ENCODE measurements around the gene HAGH. TPM values are rescaled to one million over a fixed set of nuclear protein-coding genes. Genes with fewer than 3 reads are reported as not detected.

Gene HAGH
- total and polyA plus RNA-seq, 2 experiments from 2014 or later, result 169 to 219 TPM

DNA sequence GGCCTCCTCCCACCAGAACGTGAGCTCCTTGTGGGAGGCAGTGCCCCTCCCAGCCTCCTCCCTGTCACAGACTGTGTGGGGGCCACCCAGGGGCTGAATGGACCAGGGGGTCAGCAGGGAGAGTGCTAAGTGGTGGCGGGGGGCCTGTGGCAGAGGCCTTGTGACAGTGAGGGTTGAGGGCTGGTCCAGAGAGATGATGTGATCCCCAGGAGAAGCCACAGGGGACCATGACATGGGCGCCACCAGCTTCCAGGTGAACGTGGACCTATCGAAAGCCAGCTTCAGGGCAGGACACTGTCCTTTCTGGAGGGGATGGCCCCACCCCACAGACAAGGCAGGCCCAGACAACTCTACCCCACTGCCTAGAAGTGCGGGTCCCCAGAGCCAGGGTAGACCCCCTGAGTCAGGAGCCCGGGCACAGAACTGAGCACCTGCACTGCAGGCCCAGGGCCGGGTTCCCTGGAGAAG, 47.4 kb downstream of the HAGH start:
- TF ChIP-seq, protein P1, sequence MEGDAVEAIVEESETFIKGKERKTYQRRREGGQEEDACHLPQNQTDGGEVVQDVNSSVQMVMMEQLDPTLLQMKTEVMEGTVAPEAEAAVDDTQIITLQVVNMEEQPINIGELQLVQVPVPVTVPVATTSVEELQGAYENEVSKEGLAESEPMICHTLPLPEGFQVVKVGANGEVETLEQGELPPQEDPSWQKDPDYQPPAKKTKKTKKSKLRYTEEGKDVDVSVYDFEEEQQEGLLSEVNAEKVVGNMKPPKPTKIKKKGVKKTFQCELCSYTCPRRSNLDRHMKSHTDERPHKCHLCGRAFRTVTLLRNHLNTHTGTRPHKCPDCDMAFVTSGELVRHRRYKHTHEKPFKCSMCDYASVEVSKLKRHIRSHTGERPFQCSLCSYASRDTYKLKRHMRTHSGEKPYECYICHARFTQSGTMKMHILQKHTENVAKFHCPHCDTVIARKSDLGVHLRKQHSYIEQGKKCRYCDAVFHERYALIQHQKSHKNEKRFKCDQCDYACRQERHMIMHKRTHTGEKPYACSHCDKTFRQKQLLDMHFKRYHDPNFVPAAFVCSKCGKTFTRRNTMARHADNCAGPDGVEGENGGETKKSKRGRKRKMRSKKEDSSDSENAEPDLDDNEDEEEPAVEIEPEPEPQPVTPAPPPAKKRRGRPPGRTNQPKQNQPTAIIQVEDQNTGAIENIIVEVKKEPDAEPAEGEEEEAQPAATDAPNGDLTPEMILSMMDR (IDR thresholded peaks at IDR 0.05; ENCODE audit: low read depth, low read length), result no peak
- no peaks in the 10 kb centered on the region for H3K9me3 ChIP-seq (ENCODE audit: low read depth)
- H3K36me3 ChIP-seq, result no peaks in the 10 kb centered on the region
- no peak overlapping the region for H3K4me3 ChIP-seq
- DNase-seq (ENCODE audit: low read depth in 1 of 2, low spot score in 1 of 2), result no peak
- no peaks in the 10 kb centered on the region for H3K27me3 ChIP-seq
- H3K27ac ChIP-seq, result no peak overlapping the region
- H3K4me1 ChIP-seq (ENCODE audit: low read depth), result peaks cover 3% of the 10 kb centered on the region

DNA sequence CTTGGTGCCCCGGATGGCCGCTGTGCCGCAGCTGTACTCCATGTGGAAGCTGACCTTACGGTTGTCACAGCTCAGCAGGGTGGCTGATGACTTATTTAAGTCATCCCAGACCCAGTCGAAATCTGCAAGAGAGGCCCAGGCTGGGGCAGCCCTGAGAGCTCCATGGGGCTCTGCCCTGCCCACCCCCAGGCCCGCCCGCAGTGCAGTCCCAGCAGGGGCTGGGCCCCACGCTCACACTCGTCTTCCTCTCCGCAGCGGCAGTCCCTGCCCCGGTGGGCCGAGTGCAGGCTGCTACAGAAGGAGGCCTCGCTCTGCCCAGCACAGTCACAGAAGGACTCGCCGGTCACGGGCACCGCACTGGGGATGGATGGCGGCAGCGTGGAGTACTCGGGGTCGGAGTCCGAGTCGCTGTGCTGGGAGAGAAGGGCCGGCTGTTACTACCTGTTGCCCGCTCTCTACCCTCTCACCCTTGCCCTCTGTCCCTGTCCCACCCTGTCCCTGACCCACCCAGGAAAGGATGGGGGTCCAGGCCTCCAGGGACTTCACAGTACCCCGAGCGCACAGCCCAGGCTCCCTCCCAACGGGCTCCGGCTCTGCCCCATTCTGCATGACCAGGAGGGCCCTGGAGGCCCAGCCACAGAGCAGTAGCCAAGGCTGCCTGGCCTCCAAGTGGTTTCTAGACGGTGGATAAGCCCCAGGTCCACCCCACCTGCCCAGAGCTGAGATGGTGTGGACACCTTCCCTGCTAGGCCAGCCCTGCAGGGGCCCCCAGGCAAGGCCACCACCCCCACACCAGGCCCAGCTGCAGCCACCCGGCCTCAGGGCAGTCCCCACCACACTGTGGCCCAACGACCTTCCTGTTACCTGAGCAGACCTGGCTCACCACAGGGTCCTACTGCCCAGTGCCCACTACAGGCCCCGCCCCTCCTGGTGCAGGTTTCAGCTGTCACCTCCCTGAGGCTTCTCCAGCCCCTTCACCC, 48.1 kb downstream of the HAGH start:
- Histone ChIP-seq H3K36me3 (no peaks in the 10 kb centered on the region), H3K4me3 (no peak overlapping the region), H3K4me1 (ENCODE audit: low read depth) (peaks cover 7% of the 10 kb centered on the region), H3K9me3 (ENCODE audit: low read depth) (no peaks in the 10 kb centered on the region), H3K27me3 (no peaks in the 10 kb centered on the region), H3K27ac (no peak overlapping the region)
- DNase-seq (ENCODE audit: low read depth in 1 of 2, low spot score in 1 of 2), result no peak
- TF ChIP-seq, protein P1 (IDR thresholded peaks at IDR 0.05; ENCODE audit: low read depth, low read length), result no peak

DNA sequence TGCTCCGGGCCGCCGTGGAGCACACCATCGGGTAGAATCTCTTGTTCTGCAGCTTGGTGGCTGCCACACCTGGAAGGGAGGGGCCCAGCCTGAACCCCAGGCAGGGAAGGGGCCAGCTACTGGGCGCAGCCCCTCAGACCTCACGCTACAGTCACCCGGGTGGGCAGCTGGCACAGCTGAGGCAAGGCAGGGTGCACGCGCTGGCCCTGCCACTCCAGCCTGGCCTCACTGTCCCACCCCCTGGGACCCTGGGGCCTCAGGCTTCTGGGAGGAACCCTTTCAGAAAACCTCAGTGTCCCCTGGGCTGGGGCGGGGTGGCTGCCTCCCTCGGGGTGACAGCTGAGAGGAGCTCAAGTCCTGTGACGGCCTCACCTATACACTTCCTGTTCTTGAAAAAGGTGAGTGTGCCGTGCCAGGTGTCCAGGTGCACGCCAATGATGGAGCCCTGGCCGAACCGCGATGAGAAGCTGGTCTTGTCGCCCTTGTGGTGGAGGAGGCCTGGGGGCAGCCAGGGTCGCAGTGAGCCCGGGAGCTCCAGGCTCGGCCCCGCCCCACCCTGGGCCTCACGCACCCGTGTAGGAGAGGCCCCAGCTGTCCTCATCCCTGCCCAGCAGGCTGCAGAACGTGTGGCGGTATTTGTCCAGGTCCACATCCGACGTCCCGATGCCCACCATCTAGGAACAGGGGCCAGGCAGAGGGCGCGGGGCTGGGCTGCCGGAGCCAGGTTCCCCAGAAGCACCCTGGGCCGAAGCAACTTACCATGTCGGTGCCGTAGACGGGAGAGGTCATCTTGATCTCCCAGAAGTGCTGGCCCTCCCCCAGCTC, 49.0 kb downstream of the HAGH start:
- Histone ChIP-seq H3K27ac (no peak overlapping the region), H3K27me3 (no peaks in the 10 kb centered on the region), H3K4me3 (no peak overlapping the region), H3K4me1 (ENCODE audit: low read depth) (peaks cover 7% of the 10 kb centered on the region), H3K9me3 (ENCODE audit: low read depth) (no peaks in the 10 kb centered on the region), H3K36me3 (no peaks in the 10 kb centered on the region)
- TF ChIP-seq, protein P1 (IDR thresholded peaks at IDR 0.05; ENCODE audit: low read depth, low read length), result no peak
- DNase-seq (ENCODE audit: low read depth in 1 of 2, low spot score in 1 of 2), result no peak

DNA sequence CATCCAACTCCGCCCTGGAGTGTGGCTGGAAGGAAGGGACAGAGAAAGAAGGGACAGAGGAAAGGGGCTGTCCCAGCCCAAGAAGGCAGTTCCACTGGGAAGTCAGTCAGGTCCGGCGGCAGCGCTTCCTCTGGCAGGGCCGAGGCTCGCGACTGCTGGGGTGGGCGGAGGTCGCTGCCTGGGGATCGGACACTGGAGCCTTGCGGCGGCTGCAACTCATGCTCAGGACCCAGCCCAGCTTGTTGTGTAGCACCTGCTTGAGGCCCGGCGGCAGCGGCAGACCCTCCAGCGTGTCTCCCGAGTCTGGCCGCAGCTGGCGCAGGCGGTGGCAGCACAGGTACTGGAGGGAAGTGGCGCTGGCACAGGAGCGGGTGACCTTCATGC, 49.6 kb downstream of the HAGH start:
- no peak overlapping the region for H3K27ac ChIP-seq
- no peaks in the 10 kb centered on the region for H3K9me3 ChIP-seq (ENCODE audit: low read depth)
- no peaks in the 10 kb centered on the region for H3K27me3 ChIP-seq
- peaks cover 11% of the 10 kb centered on the region for H3K4me1 ChIP-seq (ENCODE audit: low read depth)
- H3K36me3 ChIP-seq, result no peaks in the 10 kb centered on the region
- TF ChIP-seq, protein P1 (IDR thresholded peaks at IDR 0.05; ENCODE audit: low read depth, low read length), result no peak
- no peak overlapping the region for H3K4me3 ChIP-seq
- DNase-seq (ENCODE audit: low read depth in 1 of 2, low spot score in 1 of 2), result no peak

DNA sequence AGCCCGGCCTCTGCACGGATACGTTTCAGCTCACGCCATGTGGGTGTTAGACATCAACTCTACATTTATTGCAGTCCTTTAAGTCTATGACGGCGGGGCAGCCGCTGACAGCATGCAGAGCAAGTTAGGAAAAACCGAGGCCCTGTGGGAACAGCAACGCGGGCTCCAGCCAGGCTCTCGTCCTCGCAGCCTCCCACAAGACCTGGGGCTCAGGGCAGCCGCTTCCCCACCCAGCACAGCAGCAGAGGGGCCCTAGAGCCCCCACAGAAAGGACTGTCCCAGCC, 50.0 kb downstream of the HAGH start:
- H3K4me1 ChIP-seq (ENCODE audit: low read depth), result peaks cover 13% of the 10 kb centered on the region
- no peaks in the 10 kb centered on the region for H3K36me3 ChIP-seq
- no peak overlapping the region for H3K4me3 ChIP-seq
- H3K9me3 ChIP-seq (ENCODE audit: low read depth), result no peaks in the 10 kb centered on the region
- H3K27me3 ChIP-seq, result no peaks in the 10 kb centered on the region
- H3K27ac ChIP-seq, result no peak overlapping the region
- no peak for DNase-seq (ENCODE audit: low read depth in 1 of 2, low spot score in 1 of 2)
- TF ChIP-seq, protein P1 (IDR thresholded peaks at IDR 0.05; ENCODE audit: low read depth, low read length), result no peak
